Spleen (tissue), 11 donors: ENCODE results near the gene CFAP161. TPM values are rescaled to one million over a fixed set of nuclear protein-coding genes. Genes with fewer than 3 reads are reported as not detected.
"Not testable (repeated sequence)": the region's sequence is repeated elsewhere in the genome, so short reads cannot be mapped to it uniquely, and the experiment has no call there.

Experiments used
- DNase-seq: peaks from one replicate; pipeline ENCODE4 v3.0.0-alpha.2; 2020
- H3K27ac ChIP-seq, 8 donors: fragments of 200-600 bp; sonication (generic) in 7 of 8; 1 replicate in 4 of 8; 2 replicates in 4 of 8; pipeline versions ENCODE4 v1.5.0 to v1.8.0; 2016 to 2021; ENCODE audit warnings: inconsistent platforms in 4 of 8, mild to moderate bottlenecking in 4 of 8, moderate library complexity in 1 of 8
- H3K27me3 ChIP-seq, 7 donors: fragments of 200-600 bp; sonication (generic) in 6 of 7; replicated peaks in 1 of 7; 1 replicate in 4 of 7; 2 replicates in 3 of 7; pipeline versions ENCODE4 v1.5.0 to v1.8.0; 2016 to 2021; ENCODE audit warnings: inconsistent platforms in 3 of 7, mild to moderate bottlenecking in 1 of 7
- H3K36me3 ChIP-seq, 6 donors: fragments of 200-600 bp; sonication (generic) in 5 of 6; 1 replicate in 4 of 6; 2 replicates in 2 of 6; pipeline versions ENCODE4 v1.5.0 to v1.8.0; 2016 to 2021; ENCODE audit warnings: inconsistent platforms in 2 of 6
- H3K4me1 ChIP-seq, 6 donors: fragments of 200-600 bp; sonication (generic) in 5 of 6; 1 replicate in 3 of 6; 2 replicates in 3 of 6; pipeline versions ENCODE4 v1.5.0 to v1.8.0; 2016 to 2021; ENCODE audit warnings: inconsistent platforms in 3 of 6
- H3K4me3 ChIP-seq, 8 donors: fragments of 200-600 bp; sonication (generic) in 7 of 8; 1 replicate in 4 of 8; 2 replicates in 4 of 8; pipeline versions ENCODE4 v1.5.0 to v1.8.0; 2016 to 2021; ENCODE audit warnings: inconsistent platforms in 4 of 8, mild to moderate bottlenecking in 4 of 8, moderate library complexity in 2 of 8
- H3K9me3 ChIP-seq, 8 donors: fragments of 200-600 bp; sonication (generic) in 7 of 8; 1 replicate in 4 of 8; 2 replicates in 4 of 8; pipeline versions ENCODE4 v1.5.0 to v1.8.0; 2016 to 2021; ENCODE audit warnings: inconsistent platforms in 4 of 8
- CTCF ChIP-seq, 11 experiments: fragments of 200-600 bp in 7 of 11; fragments of 450-650 bp in 4 of 11; sonication (generic) in 4 of 11; IDR thresholded peaks in 8 of 11; conservative IDR thresholded peaks in 3 of 11; 1 replicate in 7 of 11; 2 replicates in 4 of 11; pipeline versions ENCODE4 v1.4.0 to v1.8.0; 2016 to 2021; ENCODE audit warnings: antibody characterized with exemption in 11 of 11, inconsistent platforms in 4 of 11, mild to moderate bottlenecking in 1 of 11
- POLR2A ChIP-seq, 3 donors: fragments of 450-650 bp; IDR thresholded peaks; one replicate each; pipeline ENCODE4 v1.5.1; 2017; ENCODE audit warnings: antibody characterized with exemption in 3 of 3, mild to moderate bottlenecking in 1 of 3
- POLR2AphosphoS5 ChIP-seq, 3 donors: sonication (generic); formaldehyde crosslinking; IDR thresholded peaks; one replicate each; pipeline ENCODE4 v1.5.1; 2017; ENCODE audit warnings: antibody characterized with exemption in 3 of 3
- WGBS, 5 donors: extraction: QIAGEN DNeasy Blood & Tissue Kit in 3 of 5; methylation state at CpG; one replicate each; pipeline versions ENCODE4 v1.1.5 to v1.1.7; 2013 to 2018; 5-methylcytosine and 5-hydroxymethylcytosine counted together
- intact Hi-C: fragments of 100-400 bp; cut with DNase I; formaldehyde crosslinking; loops from one replicate; pipeline ENCODE4 v1.15.0; 2023; ENCODE audit warnings: low total_unique reads
- polyA plus RNA-seq, 3 donors: library from polyadenylated mRNA; stranded (reverse); fragments of 200-250 nt; gene quantifications; one replicate each; pipeline ENCODE4 v1.2.1, GENCODE V29; 2013
- total RNA-seq, 7 donors: library from RNA; depleted of rRNA in 3 of 7; stranded (reverse); fragments of >200 nt in 3 of 7; fragmentation: NEBNext Ultra II Directional in 4 of 7; extraction: Animal tissue kit (Norgen Biotek cat#: 25700) in 4 of 7; gene quantifications; one replicate each; pipeline versions ENCODE4 v1.1.0 to v1.2.1, GENCODE V29; 2016 to 2021
- donor health status: healthy with polysubstance abuse.
- donor health status: DM: no; HTN: no; CAD: no; lungs with moderate emphysema.
- donor health status: DM: no; HTN: no; CAD: no.
- donor health status: Bipolar disorder and iron deficiency.
- donor health status: healthy.
- donor health status: DM: no; HTN: no; CAD: no.
- donor health status: DM: yes; HTN: yes; CAD: no.

CFAP161 gene
- total and polyA plus RNA-seq, 10 donors: 0.06 to 2.0 (median 0.48) TPM; not detected in 3

GRCh38 chr15:81117581-81117980, 16.5 kb upstream of the CFAP161 start:
- TF ChIP-seq POLR2AphosphoS5 (IDR thresholded peaks at IDR 0.05) (no peak), CTCF (IDR thresholded peaks at IDR 0.05 in 8 of 11, conservative IDR thresholded peaks at IDR 0.05 in 3 of 11) (no peak), POLR2A (IDR thresholded peaks at IDR 0.05) (no peak)
- DNase-seq: no peak
- 69 to 80% (median 74%) methylated on average over 3 of the region's 3 CpGs for WGBS, 5 donors
- H3K9me3 ChIP-seq: no peaks in the 10 kb centered on the region
- no peaks in the 10 kb centered on the region for H3K36me3 ChIP-seq
- peaks cover 0 to 30% (median 8%) of the 10 kb centered on the region in 7 donors for H3K27me3 ChIP-seq
- H3K27ac ChIP-seq: no peak overlapping the region
- H3K4me1 ChIP-seq: peaks cover 0 to 5% (median 0%) of the 10 kb centered on the region in 6 donors
- H3K4me3 ChIP-seq: no peak overlapping the region
- intact Hi-C loops: no loop called here

- Histone ChIP-seq H3K27me3 (peaks cover 0 to 30% (median 8%) of the 10 kb centered on the region in 7 donors), H3K9me3 (no peaks in the 10 kb centered on the region), H3K4me1 (peaks cover 0 to under 1% (median 0%) of the 10 kb centered on the region in 6 donors), H3K36me3 (no peaks in the 10 kb centered on the region), H3K27ac (no peak overlapping the region), H3K4me3 (no peak overlapping the region)
- TF ChIP-seq POLR2A (IDR thresholded peaks at IDR 0.05) (no peak), POLR2AphosphoS5 (IDR thresholded peaks at IDR 0.05) (no peak), CTCF (IDR thresholded peaks at IDR 0.05 in 8 of 11, conservative IDR thresholded peaks at IDR 0.05 in 3 of 11) (no peak)
- no peak for DNase-seq
- 24 to 52% (median 42%) methylated on average over 18 to 42 of the region's 42 CpGs for WGBS, 5 donors
- intact Hi-C loops: no loop called here
Observed at GRCh38 chr15:81118361-81118760, 15.7 kb upstream of the CFAP161 start.

- intact Hi-C loops: no loop called here
- DNase-seq: no peak
- H3K27me3 ChIP-seq: peaks cover 0 to 30% (median 8%) of the 10 kb centered on the region in 7 donors
- TF ChIP-seq CTCF (IDR thresholded peaks at IDR 0.05 in 8 of 11, conservative IDR thresholded peaks at IDR 0.05 in 3 of 11) (no peak), POLR2AphosphoS5 (IDR thresholded peaks at IDR 0.05) (no peak), POLR2A (IDR thresholded peaks at IDR 0.05) (no peak)
- no peaks in the 10 kb centered on the region for H3K4me1 ChIP-seq
- H3K27ac ChIP-seq: no peak overlapping the region
- H3K4me3 ChIP-seq: no peak overlapping the region
- H3K36me3 ChIP-seq: no peaks in the 10 kb centered on the region
- H3K9me3 ChIP-seq: no peaks in the 10 kb centered on the region
Observed at GRCh38 chr15:81120069-81120468, 14.0 kb upstream of the CFAP161 start.

GRCh38 chr15:81126892-81127291, 7.2 kb upstream of the CFAP161 start:
- no peak for DNase-seq
- intact Hi-C loops: no loop called here
- Histone ChIP-seq H3K36me3 (no peaks in the 10 kb centered on the region), H3K4me3 (no peak overlapping the region), H3K27ac (no peak overlapping the region), H3K27me3 (peaks cover 0 to 31% (median 4%) of the 10 kb centered on the region in 7 donors), H3K9me3 (peaks cover 0 to 15% (median 2%) of the 10 kb centered on the region in 8 donors), H3K4me1 (no peaks in the 10 kb centered on the region)
- 78 to 90% (median 86%) methylated on average over 3 of the region's 3 CpGs for WGBS, 5 donors
- TF ChIP-seq POLR2A (IDR thresholded peaks at IDR 0.05) (no peak), POLR2AphosphoS5 (IDR thresholded peaks at IDR 0.05) (no peak), CTCF (IDR thresholded peaks at IDR 0.05 in 8 of 11, conservative IDR thresholded peaks at IDR 0.05 in 3 of 11) (no peak)

GRCh38 chr15:81141478-81141877, 7.4 kb downstream of the CFAP161 start:
- H3K9me3 ChIP-seq, H3K36me3 ChIP-seq, H3K27ac ChIP-seq, H3K4me3 ChIP-seq, H3K27me3 ChIP-seq, DNase-seq, H3K4me1 ChIP-seq, intact Hi-C loops: not testable (repeated sequence)
- WGBS, 5 donors: 33 to 64% (median 37%) methylated on average over 6 of the region's 6 CpGs
